SK-N-SH (cell line): ENCODE results near the gene ZNF341.

Source experiments
- CTCF ChIP-seq: fragments of 200-600 bp; sonication (generic); IDR thresholded peaks from 2 replicates; pipeline ENCODE4 v1.6.1; 2017; ENCODE audit warnings: antibody characterized with exemption, mild to moderate bottlenecking, moderate library complexity
- MAX ChIP-seq: IDR thresholded peaks from 2 replicates; pipeline ENCODE4 v1.4.0; 2012; ENCODE audit warnings: low read depth
- RAD21 ChIP-seq: IDR thresholded peaks from 2 replicates; pipeline ENCODE4 v1.6.1; 2012; ENCODE audit warnings: mild to moderate bottlenecking, low read length
- REST ChIP-seq: IDR thresholded peaks from 2 replicates; pipeline ENCODE4 v1.6.1; 2012; ENCODE audit warnings: mild to moderate bottlenecking, low read depth, low read length, moderate library complexity
- RFX5 ChIP-seq: IDR thresholded peaks from 2 replicates; pipeline ENCODE4 v1.6.1; 2012; ENCODE audit warnings: mild to moderate bottlenecking, improper control_type of control experiment, low read length

GRCh38 chr20:33757046-33757445 lies 25.2 kb downstream of the ZNF341 start:
- TF ChIP-seq REST (no peak), RAD21 (no peak), RFX5 (no peak), MAX (no peak), CTCF (no peak)
